Measurements from ENCODE around the gene PPP1R26.
"Not testable (repeated sequence)": the region's sequence is repeated elsewhere in the genome, so short reads cannot be mapped to it uniquely, and the experiment has no call there.

PPP1R26 gene, protein sequence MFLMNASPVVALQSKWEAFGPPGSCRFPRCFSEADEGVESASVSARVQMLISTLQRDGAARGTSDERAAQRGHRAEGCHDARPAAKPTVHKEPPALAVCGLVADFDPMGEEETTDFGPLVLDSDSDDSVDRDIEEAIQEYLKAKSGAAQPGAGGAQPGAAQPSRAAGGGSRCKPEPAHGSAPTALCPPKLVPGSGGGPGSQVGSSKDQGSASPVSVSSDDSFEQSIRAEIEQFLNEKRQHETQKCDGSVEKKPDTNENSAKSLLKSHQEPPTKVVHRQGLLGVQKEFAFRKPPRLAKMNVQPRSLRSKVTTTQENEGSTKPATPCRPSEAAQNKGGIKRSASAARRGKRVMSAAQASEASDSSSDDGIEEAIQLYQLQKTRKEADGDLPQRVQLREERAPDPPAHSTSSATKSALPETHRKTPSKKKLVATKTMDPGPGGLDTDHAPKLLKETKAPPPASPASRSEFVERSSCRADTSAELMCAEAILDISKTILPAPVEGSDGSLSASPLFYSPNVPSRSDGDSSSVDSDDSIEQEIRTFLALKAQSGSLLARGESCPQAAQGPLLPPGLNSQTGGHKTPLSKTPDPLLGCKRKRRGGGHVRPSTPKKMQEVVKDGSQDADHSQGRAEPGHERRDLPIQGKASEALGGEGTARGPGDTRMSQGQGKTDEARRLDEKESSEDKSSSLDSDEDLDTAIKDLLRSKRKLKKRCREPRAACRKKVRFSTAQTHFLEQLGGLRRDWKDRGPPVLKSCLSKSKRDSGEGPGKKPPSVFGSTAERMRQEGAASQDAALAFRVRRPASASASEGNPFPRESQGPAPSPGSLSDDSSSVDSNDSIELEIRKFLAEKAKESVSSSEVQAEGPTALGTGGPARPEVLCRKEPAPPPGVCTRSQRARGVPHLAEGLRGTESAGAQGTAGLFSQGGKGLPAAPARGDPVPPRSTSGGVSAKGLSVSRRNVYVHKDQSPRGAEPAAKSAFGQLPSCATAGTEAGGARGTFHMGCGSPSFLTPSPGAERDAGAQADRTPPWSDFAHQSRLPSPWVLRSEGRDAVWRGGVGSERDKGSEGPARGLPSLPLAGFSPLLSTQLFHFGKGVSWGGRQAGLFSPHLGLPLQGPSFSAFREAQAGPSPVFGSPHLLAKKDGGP (N-terminal part only)

GRCh38 chr9:135479469-135480052 is at the start of gene PPP1R26:
TSS of gene PPP1R26 (plus strand) at chr9:135479782. CDS start at chr9:135484511, 4,729 bp downstream.
- DNase-seq (ENCODE audit: low spot score): no peak

- no peak for DNase-seq (ENCODE audit: low spot score)
Observed at GRCh38 chr9:135437259-135437658, 42.3 kb upstream of the PPP1R26 start.

DNA sequence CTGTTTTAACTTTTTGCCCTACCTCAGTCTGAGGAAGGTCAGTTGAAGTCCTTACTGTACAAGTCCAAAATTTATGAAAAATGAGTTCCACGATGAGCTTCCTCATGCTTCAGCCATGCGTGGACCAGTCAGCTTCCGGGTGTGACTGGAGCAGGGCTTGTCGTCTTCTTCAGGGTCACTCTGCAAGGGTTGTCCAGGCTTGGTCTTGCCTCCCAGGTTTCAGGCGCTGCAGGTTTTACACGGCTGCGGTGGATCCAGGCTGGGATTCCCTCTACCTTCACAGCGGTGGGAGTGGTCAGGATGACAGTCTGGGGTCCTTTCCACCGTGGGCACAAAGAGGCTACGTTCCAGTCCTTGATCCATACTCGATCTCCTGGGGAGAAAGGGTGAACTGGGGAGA is 41.9 kb upstream of the PPP1R26 start:
- not testable (repeated sequence) for DNase-seq (ENCODE audit: low spot score)

DNA sequence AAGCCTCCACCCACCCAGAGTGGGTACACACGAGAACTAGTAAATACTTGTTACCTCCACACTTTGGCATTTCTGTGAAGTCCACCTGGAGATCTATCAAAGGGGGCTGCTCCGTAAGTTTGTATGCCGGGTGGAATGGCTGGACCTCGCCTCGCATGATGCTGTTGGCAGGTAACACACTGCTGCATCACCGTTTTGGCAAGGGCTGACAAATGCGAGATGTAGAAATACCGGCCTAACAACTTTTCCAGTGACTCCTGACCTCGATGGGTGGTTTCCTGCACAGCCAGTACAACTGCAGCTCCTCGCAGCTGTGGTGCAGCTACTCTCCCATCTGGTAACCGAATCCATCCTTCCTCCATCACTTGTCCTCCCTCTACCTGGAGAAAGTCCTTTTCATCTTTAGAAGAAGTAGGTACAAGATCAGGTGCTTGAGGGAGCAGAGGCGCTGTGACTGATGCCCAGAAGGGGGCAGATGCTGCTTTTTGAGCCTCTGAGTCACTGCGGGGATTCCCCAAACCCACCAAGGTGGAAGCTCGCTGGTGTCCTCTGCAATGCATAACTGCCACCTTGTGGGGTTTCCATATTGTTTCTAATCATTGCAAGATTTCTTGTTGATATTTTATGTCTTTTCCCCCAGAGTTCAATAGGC is 40.9 kb upstream of the PPP1R26 start:
- not testable (repeated sequence) for DNase-seq (ENCODE audit: low spot score)

GRCh38 chr9:135439514-135439913 is 40.1 kb upstream of the PPP1R26 start:
- not testable (repeated sequence) for DNase-seq (ENCODE audit: low spot score)

GRCh38 chr9:135439916-135440315 is 39.7 kb upstream of the PPP1R26 start:
- no peak for DNase-seq (ENCODE audit: low spot score)

GRCh38 chr9:135440620-135441019 is 39.0 kb upstream of the PPP1R26 start:
- DNase-seq (ENCODE audit: low spot score): no peak

- DNase-seq (ENCODE audit: low spot score): not testable (repeated sequence)
Observed at GRCh38 chr9:135441105-135442071, 38.2 kb upstream of the PPP1R26 start.

DNA sequence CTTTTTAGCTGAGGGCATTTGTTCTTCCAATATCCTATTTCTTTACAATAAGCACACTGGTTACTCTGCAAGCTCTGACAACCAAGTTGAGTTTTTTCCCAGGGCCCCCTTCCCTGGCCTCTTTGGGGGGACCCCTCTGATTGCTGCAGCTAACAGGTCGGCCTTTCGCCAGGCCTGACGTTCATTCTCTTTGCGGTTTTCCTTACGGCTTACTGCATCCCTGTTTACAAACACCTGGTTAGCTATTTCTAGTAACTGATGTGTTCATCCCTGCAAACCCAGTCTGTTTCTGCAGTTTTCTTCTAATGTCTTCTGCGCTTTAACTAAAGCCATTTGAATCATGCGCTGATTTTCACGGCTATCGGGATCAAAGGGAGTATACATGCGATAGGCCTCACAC is 37.5 kb upstream of the PPP1R26 start:
- no peak for DNase-seq (ENCODE audit: low spot score)

GRCh38 chr9:135443797-135444425 is 35.7 kb upstream of the PPP1R26 start:
- DNase-seq (ENCODE audit: low spot score): no peak

GRCh38 chr9:135447126-135447525 is 32.5 kb upstream of the PPP1R26 start:
- no peak for DNase-seq (ENCODE audit: low spot score)

GRCh38 chr9:135448663-135449100 is 30.9 kb upstream of the PPP1R26 start:
- DNase-seq (ENCODE audit: low spot score): no peak

- DNase-seq (ENCODE audit: low spot score): not testable (repeated sequence)
Observed at GRCh38 chr9:135449532-135449931, 30.1 kb upstream of the PPP1R26 start.

DNA sequence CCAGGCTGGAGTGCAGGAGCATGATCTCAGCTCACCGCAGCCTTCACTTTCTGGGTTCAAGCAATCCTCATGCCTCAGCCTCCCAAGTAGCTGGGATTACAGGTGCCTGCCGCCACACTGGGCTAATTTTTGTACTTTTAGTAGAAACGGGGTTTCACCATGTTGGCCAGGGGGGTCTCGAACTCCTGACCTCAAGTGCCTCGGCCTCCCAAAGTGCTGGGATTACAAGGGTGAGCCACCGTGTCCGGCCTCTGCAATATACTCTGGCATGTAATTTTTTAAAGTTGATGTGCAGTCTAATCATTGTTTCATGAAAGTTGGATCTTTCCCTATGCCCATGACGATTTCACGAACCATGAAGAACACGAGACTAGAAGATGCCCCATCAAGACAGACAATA is 28.6 kb upstream of the PPP1R26 start:
- no peak for DNase-seq (ENCODE audit: low spot score)

- DNase-seq (ENCODE audit: low spot score): not testable (repeated sequence)
Observed at GRCh38 chr9:135451909-135452308, 27.7 kb upstream of the PPP1R26 start.

DNA sequence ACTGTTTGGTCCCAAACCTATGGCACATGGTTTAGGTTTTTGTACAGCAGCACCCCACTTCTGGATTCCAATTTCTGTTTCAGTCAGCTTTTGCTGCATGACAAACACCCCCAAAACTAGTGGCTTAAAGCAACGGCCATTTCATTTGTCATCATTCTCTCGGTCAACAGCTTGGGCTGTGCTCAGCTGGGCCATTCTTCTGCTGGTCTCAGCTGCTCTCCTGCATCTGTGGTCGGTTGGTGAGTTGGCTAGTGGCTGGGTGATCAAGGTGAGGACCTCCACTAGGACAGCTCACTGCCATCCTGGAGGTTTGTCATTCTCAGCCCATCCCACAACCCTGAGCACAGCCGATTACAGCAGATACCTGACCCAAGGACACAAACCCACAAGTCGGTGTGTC is 24.8 kb upstream of the PPP1R26 start:
- DNase-seq (ENCODE audit: low spot score): no peak

DNA sequence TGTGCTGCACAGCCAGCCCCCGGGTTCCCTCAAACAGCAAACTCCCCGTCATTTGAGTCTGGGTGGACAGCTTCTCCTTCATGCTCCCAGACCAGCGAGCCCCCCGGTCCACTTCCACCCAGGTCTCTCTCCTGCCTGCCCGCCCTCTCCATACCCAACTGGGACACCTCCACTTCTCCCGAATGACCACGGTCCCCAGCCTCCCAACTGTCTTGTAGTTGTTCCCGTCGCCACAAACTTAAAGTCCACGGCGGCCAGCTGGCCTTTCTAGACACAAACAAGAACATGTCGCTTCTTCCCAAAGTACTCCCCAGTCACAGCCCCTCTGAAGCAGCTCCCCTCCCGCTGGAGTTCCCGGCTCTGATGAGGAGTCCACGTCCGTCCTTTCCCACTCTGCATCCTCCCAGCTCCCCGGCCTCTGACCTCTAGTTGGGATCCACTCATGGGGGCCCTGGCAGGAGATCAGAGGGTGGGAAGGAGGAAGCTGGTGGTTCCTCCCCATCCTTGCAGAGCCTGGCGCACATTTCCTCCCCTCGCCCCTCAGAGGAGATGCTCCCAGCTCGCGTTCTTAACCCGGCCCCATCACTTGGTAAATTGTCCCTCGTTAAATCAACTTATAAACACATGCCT is 24.1 kb upstream of the PPP1R26 start:
- DNase-seq (ENCODE audit: low spot score): no peak

DNA sequence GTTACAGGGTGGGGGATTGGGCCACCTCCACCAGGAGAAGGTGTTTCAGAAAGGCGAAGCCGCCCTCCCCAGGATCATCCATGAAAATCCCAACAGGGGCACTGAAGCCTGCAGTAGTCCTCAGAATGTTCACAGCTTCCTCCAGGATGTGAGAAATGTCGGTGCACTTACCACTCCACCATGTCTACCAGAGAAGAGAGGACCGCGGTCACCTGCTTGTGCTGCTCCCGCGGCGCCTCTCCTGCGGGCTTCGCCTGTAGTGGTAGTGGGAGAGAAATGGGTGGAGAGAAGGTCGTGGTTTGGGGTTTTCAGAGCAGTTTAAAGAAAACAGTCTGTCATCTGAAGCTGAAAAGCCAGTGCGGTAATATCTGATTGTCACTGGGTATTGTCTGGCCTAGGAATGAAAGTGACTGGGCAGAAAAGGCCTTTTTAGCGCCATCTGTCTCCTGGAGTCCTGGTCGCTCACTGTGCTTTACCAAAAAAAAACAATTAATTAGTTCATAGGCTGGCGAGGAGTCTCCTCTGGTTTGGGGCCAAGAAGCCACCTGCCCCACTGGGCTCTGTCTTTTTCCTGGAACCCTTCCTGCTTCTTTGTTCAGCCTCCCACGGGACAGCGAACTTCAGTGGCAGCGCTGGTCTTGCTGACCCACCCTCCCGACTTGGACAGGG is 23.0 kb upstream of the PPP1R26 start:
- DNase-seq (ENCODE audit: low spot score): peak; percentile 56

GRCh38 chr9:135458478-135458877 is 21.1 kb upstream of the PPP1R26 start:
- not testable (repeated sequence) for DNase-seq (ENCODE audit: low spot score)

Measured in cerebellar cortex (tissue), 1 donor.